SK-N-SH (cell line): Measurements from ENCODE around the gene SEC31B. TPM values are rescaled to one million over a fixed set of nuclear protein-coding genes. Genes with fewer than 3 reads are reported as not detected.

ENCODE experiments used
- CTCF ChIA-PET: fragments of 300-600, 350-600 bp; formaldehyde crosslinking; extraction: SDS; loops from one replicate; lab custom pipeline; 2021; lab: Yijun Ruan, JAX
- POLR2A ChIA-PET: fragments of 350-600 bp; sonication (Branson Sonifier 250); formaldehyde crosslinking; extraction: SDS; loops from one replicate; lab custom pipeline; 2020; ENCODE audit warnings: antibody characterized with exemption, inconsistent platforms; lab: Yijun Ruan, JAX
- DNase-seq: peaks from one replicate; pipeline ENCODE4 v3.0.0; 2012
- H2AFZ ChIP-seq: fragments of 200-600 bp; sonication (generic); 2 replicates; pipeline ENCODE4 v1.8.1; 2016; ENCODE audit warnings: antibody characterized with exemption, mild to moderate bottlenecking, low read depth
- H3F3A ChIP-seq: fragments of 200-600 bp; sonication (generic); replicated peaks from 2 replicates; pipeline ENCODE3; 2016; ENCODE audit warnings: antibody characterized with exemption, mild to moderate bottlenecking; ENCODE audit not compliant: insufficient read depth
- H3K27ac ChIP-seq, 2 experiments: fragments of 200-500 bp in 1 of 2; fragments of 200-600 bp in 1 of 2; sonication (Bioruptor generic) in 1 of 2; sonication (generic), shearing (Covaris generic) in 1 of 2; 2 replicates each; pipeline versions ENCODE4 v1.5.1 to v1.6.1; 2014 to 2016; ENCODE audit warnings: low read depth in 2 of 2, inconsistent platforms in 1 of 2, low read length in 1 of 2, mild to moderate bottlenecking in 1 of 2, mixed read lengths in 1 of 2
- H3K27me3 ChIP-seq: fragments of 200-600 bp; sonication (generic), shearing (Covaris generic); 2 replicates; pipeline ENCODE4 v1.6.1; 2016; ENCODE audit warnings: mixed run types; ENCODE audit not compliant: insufficient read depth
- H3K36me3 ChIP-seq, 2 experiments: fragments of 200-500 bp in 1 of 2; fragments of 200-600 bp in 1 of 2; sonication (Bioruptor generic) in 1 of 2; sonication (generic) in 1 of 2; replicated peaks in 1 of 2; 2 replicates each; pipeline versions ENCODE3 to v1.5.1; 2014 to 2016; ENCODE audit warnings: low read length in 1 of 2, mild to moderate bottlenecking in 1 of 2; ENCODE audit not compliant: insufficient read depth in 2 of 2, control insufficient read depth in 1 of 2
- H3K4me1 ChIP-seq, 2 experiments: fragments of 200-500 bp in 1 of 2; fragments of 200-600 bp in 1 of 2; sonication (Bioruptor generic) in 1 of 2; sonication (generic), shearing (Covaris generic) in 1 of 2; 2 replicates each; pipeline versions ENCODE4 v1.5.1 to v1.6.1; 2014 to 2016; ENCODE audit warnings: low read depth in 1 of 2, low read length in 1 of 2, mixed run types in 1 of 2; ENCODE audit not compliant: insufficient read depth in 2 of 2, control insufficient read depth in 1 of 2
- H3K4me2 ChIP-seq: fragments of 200-600 bp; sonication (generic), shearing (Covaris generic); 2 replicates; pipeline ENCODE4 v1.6.1; 2017; ENCODE audit warnings: mixed run types
- H3K4me3 ChIP-seq, 2 experiments: fragments of 200-500 bp in 1 of 2; fragments of 200-600 bp in 1 of 2; sonication (Bioruptor generic) in 1 of 2; sonication (generic), shearing (Covaris generic) in 1 of 2; 2 replicates each; pipeline versions ENCODE4 v1.5.1 to v1.8.1; 2014 to 2016; ENCODE audit warnings: low read depth in 2 of 2, inconsistent platforms in 1 of 2, low read length in 1 of 2, mild to moderate bottlenecking in 1 of 2, mixed read lengths in 1 of 2, moderate library complexity in 1 of 2
- H3K79me2 ChIP-seq: fragments of 200-600 bp; sonication (generic); 2 replicates; pipeline ENCODE4 v1.8.1; 2017; ENCODE audit warnings: mild to moderate bottlenecking; ENCODE audit not compliant: insufficient read depth
- H3K9ac ChIP-seq: fragments of 200-600 bp; sonication (generic); 2 replicates; pipeline ENCODE4 v1.6.1; 2017; ENCODE audit warnings: mixed run types
- H3K9me2 ChIP-seq: fragments of 200-600 bp; sonication (generic); 2 replicates; pipeline ENCODE4 v1.6.1; 2017; ENCODE audit warnings: mixed run types
- H3K9me3 ChIP-seq: fragments of 200-600 bp; sonication (generic); 2 replicates; pipeline ENCODE4 v1.6.1; 2017; ENCODE audit warnings: mixed run types, mild to moderate bottlenecking, moderate library complexity
- H4K20me1 ChIP-seq: fragments of 200-600 bp; sonication (generic); 2 replicates; pipeline ENCODE4 v1.6.1; 2017; ENCODE audit warnings: mild to moderate bottlenecking, mixed run types; ENCODE audit not compliant: insufficient read depth
- EP300 ChIP-seq, 2 experiments: IDR thresholded peaks; 2 replicates each; pipeline versions ENCODE4 v1.4.0 to v1.6.1; 2012; ENCODE audit warnings: borderline replicate concordance in 1 of 2, low read depth in 1 of 2, low read length in 1 of 2
- EZH2phosphoT487 ChIP-seq: fragments of 200-600 bp; sonication (generic); IDR thresholded peaks from 2 replicates; pipeline ENCODE4 v1.6.1; 2017; ENCODE audit warnings: low read depth, mixed run types, mild to moderate bottlenecking, antibody characterized with exemption, moderate library complexity, borderline replicate concordance
- FOXJ3 ChIP-seq: sonication (generic); formaldehyde crosslinking; IDR thresholded peaks from 2 replicates; pipeline ENCODE4 v1.5.1; 2020; ENCODE audit warnings: mild to moderate bottlenecking, missing genetic modification reagents
- FOXM1 ChIP-seq: IDR thresholded peaks from 2 replicates; pipeline ENCODE4 v1.4.0; 2012; ENCODE audit warnings: low read depth, mild to moderate bottlenecking
- JUND ChIP-seq: IDR thresholded peaks from 2 replicates; pipeline ENCODE4 v1.4.0; 2012
- RAD21 ChIP-seq: IDR thresholded peaks from 2 replicates; pipeline ENCODE4 v1.6.1; 2012; ENCODE audit warnings: mild to moderate bottlenecking, low read length
- RCOR1 ChIP-seq: fragments of 150-350 bp; IDR thresholded peaks from 2 replicates; pipeline ENCODE4 v1.6.1; 2017; ENCODE audit warnings: antibody characterized with exemption, low read length
- RFX5 ChIP-seq: IDR thresholded peaks from 2 replicates; pipeline ENCODE4 v1.6.1; 2012; ENCODE audit warnings: mild to moderate bottlenecking, improper control_type of control experiment, low read length
- RXRA ChIP-seq: IDR thresholded peaks from 2 replicates; pipeline ENCODE4 v1.4.0; 2012; ENCODE audit warnings: low read depth, mild to moderate bottlenecking, borderline replicate concordance
- TAF1 ChIP-seq: IDR thresholded peaks from 2 replicates; pipeline ENCODE4 v1.6.1; 2012; ENCODE audit warnings: low read depth, mild to moderate bottlenecking, low read length, moderate library complexity, borderline replicate concordance
- TCF12 ChIP-seq: IDR thresholded peaks from 2 replicates; pipeline ENCODE4 v1.4.0; 2012
- WGBS: methylation state at CpG from one replicate; pipeline ENCODE4 v1.1.6; 2017; ENCODE audit warnings: low lambda C conversion rate; 5-methylcytosine and 5-hydroxymethylcytosine counted together
- polyA plus RNA-seq, 3 experiments: library from polyadenylated mRNA; depleted of rRNA; stranded (reverse); fragments of >200 nt; gene quantifications; 2 replicates each; pipeline ENCODE4 v1.2.3, GENCODE V29; 2012
- TF ChIP-seq, protein P1 (sequence below): IDR thresholded peaks from 2 replicates; pipeline ENCODE4 v1.4.0; 2012; ENCODE audit warnings: low read depth, borderline replicate concordance
- TF ChIP-seq, protein P2 (sequence below): fragments of 200-600 bp; sonication (generic); IDR thresholded peaks from 2 replicates; pipeline ENCODE4 v1.6.1; 2017; ENCODE audit warnings: antibody characterized with exemption, mild to moderate bottlenecking, moderate library complexity

The SEC31B gene
- polyA plus RNA-seq, 1 of the 3 experiments (the other 2 are of a cell fraction): 8.8 TPM

DNA sequence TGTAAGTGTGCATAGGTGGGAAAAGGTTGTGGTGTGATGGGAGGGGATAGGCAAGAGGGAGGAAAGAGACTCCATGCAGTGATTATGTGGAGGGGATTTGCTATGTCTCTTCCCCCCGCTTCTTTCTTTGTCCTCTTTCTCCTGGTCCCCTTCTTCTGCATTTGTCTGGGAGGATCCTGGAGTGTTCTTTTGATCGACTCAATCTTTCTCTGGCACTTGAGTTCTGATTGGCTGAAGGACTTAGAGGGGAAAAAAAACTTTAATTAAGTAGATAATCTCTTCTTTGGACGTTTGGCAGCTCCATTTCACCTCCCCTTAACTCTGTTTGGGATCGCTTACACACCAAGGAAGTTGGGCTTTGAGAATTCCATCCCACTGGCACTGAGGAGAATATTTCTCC lies 57.0 kb downstream of the SEC31B start, which contains the start of gene WNT8B:
WNT8B (plus strand) TSS at position 301 of the 400 bp plus-strand sequence. CDS start 160 bp downstream, outside the sequence.
- 26% methylated on average over 4 of the region's 4 CpGs for WGBS
- Histone ChIP-seq H3K9ac (no peak within 1 kb of the TSS), H4K20me1 (no peaks in the 10 kb centered on the region), H3K27ac (no peak within 1 kb of the TSS), H3F3A (no peaks in the 10 kb centered on the region), H3K4me2 (no peak within 1 kb of the TSS), H3K9me3 (no peaks in the 10 kb centered on the region), H3K36me3 (no peaks in the 10 kb centered on the region), H2AFZ (no peak within 1 kb of the TSS), H3K4me1 (no peaks in the 10 kb centered on the region), H3K27me3 (no peaks in the 10 kb centered on the region; the same call in 1 of the 2 replicates), H3K9me2 (no peaks in the 10 kb centered on the region), H3K4me3 (no peak within 1 kb of the TSS), H3K79me2 (no peaks in the 10 kb centered on the region)
- ChIA-PET CTCF (interaction anchor here (0.6 to 2.6 kb wide), 3 partner anchors 8 to 63 kb away, joined by 3 to 12 read pairs (median 5); no protein-coding TSS in a partner anchor), POLR2A (no interaction called here)
- no peak for DNase-seq
- TF ChIP-seq FOXM1: no peak
- no peak for TF ChIP-seq JUND
- TF ChIP-seq, protein P1, sequence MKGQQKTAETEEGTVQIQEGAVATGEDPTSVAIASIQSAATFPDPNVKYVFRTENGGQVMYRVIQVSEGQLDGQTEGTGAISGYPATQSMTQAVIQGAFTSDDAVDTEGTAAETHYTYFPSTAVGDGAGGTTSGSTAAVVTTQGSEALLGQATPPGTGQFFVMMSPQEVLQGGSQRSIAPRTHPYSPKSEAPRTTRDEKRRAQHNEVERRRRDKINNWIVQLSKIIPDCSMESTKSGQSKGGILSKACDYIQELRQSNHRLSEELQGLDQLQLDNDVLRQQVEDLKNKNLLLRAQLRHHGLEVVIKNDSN: no peak
- TF ChIP-seq EZH2phosphoT487: no peak
- TF ChIP-seq TCF12: no peak
- no peak for TF ChIP-seq RFX5
- TF ChIP-seq, protein P2, sequence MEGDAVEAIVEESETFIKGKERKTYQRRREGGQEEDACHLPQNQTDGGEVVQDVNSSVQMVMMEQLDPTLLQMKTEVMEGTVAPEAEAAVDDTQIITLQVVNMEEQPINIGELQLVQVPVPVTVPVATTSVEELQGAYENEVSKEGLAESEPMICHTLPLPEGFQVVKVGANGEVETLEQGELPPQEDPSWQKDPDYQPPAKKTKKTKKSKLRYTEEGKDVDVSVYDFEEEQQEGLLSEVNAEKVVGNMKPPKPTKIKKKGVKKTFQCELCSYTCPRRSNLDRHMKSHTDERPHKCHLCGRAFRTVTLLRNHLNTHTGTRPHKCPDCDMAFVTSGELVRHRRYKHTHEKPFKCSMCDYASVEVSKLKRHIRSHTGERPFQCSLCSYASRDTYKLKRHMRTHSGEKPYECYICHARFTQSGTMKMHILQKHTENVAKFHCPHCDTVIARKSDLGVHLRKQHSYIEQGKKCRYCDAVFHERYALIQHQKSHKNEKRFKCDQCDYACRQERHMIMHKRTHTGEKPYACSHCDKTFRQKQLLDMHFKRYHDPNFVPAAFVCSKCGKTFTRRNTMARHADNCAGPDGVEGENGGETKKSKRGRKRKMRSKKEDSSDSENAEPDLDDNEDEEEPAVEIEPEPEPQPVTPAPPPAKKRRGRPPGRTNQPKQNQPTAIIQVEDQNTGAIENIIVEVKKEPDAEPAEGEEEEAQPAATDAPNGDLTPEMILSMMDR: no peak
- no peak for TF ChIP-seq RXRA
- TF ChIP-seq FOXJ3 (CRISPR knock-in tag): no peak
- no peak for TF ChIP-seq RAD21
- no peak for TF ChIP-seq TAF1
- no peak for TF ChIP-seq EP300 (IDR thresholded peaks at IDR 0.05; ENCODE audit: borderline replicate concordance in 1 of 2, low read depth in 1 of 2, low read length in 1 of 2)

DNA sequence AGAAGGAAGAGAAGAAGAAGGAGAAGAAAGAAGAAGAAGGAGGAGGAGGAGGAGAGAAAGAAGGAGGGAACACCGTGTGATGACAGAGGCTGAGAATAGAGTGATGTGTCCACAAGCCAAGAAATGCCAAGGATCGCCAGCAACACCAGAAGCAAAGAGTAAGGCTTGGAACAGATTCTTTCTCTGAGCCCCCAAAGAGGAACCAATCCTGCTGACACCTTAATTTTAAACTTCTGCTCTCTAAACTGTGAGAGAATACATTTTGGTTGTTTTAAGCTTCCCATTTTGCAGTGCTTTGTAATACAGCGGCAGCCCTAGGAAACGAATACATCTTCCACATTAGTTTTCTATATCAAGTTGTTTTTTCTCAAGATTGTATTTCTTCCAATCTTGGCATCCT lies 70.7 kb downstream of the SEC31B start:
- H3K9me2 ChIP-seq: no peaks in the 10 kb centered on the region
- H3F3A ChIP-seq: no peaks in the 10 kb centered on the region
- no peak for DNase-seq
- H4K20me1 ChIP-seq: no peaks in the 10 kb centered on the region
- 60% methylated on average over 4 of the region's 4 CpGs for WGBS
- POLR2A ChIA-PET: no interaction called here
- H2AFZ ChIP-seq: no peak overlapping the region
- no peaks in the 10 kb centered on the region; the same call in 1 of the 2 replicates for H3K27me3 ChIP-seq
- no peak overlapping the region for H3K27ac ChIP-seq
- no peak overlapping the region for H3K4me3 ChIP-seq
- CTCF ChIA-PET: interaction anchor here (0.7 to 3.0 kb wide), 4 partner anchors 15 to 70 kb away, joined by 4 to 13 read pairs (median 6); no protein-coding TSS in a partner anchor
- no peaks in the 10 kb centered on the region for H3K9me3 ChIP-seq
- H3K4me2 ChIP-seq: no peak overlapping the region
- no peaks in the 10 kb centered on the region for H3K79me2 ChIP-seq
- no peaks in the 10 kb centered on the region for H3K36me3 ChIP-seq
- no peaks in the 10 kb centered on the region for H3K4me1 ChIP-seq
- TF ChIP-seq RCOR1: no peak
- no peak overlapping the region for H3K9ac ChIP-seq
